Measurements from ENCODE around the gene KCNK5. TPM values are rescaled to one million over a fixed set of nuclear protein-coding genes. Genes with fewer than 3 reads are reported as not detected.

The KCNK5 gene
- polyA plus RNA-seq, 1 experiment, result not detected

GRCh38 chr6:39233333-39233732, 4.1 kb upstream of the KCNK5 start:
- Histone ChIP-seq H3K27me3 (ENCODE audit: control insufficient read depth, insufficient read depth, low read length) (peaks cover 13% of the 10 kb centered on the region), H3K4me3 (ENCODE audit: low read depth, low read length) (no peak overlapping the region), H3K9me3 (ENCODE audit: control insufficient read depth, insufficient read depth, low read length) (peaks cover 6% of the 10 kb centered on the region; the same call in 1 of the 2 replicates), H3K27ac (ENCODE audit: low read depth, low read length) (no peak overlapping the region)
- ChIA-PET CTCF (interaction anchor here (0.5 kb wide), 1 partner anchor 23 kb away, joined by 4 read pairs; no protein-coding TSS in a partner anchor), POLR2A (no interaction called here)
- no peak for DNase-seq (ENCODE audit: low read depth, low spot score)
- TF ChIP-seq, protein P1, sequence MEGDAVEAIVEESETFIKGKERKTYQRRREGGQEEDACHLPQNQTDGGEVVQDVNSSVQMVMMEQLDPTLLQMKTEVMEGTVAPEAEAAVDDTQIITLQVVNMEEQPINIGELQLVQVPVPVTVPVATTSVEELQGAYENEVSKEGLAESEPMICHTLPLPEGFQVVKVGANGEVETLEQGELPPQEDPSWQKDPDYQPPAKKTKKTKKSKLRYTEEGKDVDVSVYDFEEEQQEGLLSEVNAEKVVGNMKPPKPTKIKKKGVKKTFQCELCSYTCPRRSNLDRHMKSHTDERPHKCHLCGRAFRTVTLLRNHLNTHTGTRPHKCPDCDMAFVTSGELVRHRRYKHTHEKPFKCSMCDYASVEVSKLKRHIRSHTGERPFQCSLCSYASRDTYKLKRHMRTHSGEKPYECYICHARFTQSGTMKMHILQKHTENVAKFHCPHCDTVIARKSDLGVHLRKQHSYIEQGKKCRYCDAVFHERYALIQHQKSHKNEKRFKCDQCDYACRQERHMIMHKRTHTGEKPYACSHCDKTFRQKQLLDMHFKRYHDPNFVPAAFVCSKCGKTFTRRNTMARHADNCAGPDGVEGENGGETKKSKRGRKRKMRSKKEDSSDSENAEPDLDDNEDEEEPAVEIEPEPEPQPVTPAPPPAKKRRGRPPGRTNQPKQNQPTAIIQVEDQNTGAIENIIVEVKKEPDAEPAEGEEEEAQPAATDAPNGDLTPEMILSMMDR (IDR thresholded peaks at IDR 0.05; ENCODE audit: low read depth, low read length), result no peak

DNA sequence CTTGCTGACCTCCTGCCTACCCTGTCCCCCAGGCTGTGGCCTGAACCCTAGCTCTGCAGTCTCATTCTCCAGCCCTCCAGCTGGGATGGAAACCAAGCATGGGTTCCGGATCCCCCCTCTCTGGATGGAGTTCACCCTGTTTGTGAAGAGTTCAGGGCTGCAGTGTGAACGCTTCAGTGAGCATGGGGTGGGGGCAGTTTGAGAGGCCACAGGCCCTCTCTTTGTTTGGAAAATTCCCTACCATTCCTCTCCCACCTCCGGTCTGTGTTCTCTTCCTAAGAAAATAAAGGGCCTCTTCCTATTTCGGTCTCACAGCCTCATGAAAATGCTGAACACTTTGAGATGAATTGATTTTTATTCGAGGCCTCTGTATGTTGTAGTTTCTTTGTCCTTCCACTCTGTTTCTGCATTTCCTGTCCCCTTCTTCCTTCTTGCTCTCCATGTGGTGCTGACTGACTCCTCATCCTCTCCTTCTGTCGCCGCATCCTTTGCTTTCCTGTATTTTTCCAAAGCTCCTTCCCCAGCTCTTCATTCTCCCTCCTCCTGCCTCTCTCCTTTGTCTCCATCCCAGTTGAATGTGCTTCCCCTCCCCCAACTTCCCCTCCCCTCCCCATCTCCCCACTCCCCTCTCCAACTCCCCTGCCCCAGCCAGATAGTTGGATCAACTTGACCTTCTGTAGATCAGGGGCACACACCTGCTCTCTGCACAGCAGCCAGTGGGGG, 2.4 kb upstream of the KCNK5 start:
- ChIA-PET CTCF (no interaction called here), POLR2A (no interaction called here)
- Histone ChIP-seq H3K4me3 (ENCODE audit: low read depth, low read length) (no peak overlapping the region), H3K27me3 (ENCODE audit: control insufficient read depth, insufficient read depth, low read length) (peaks cover 25% of the 10 kb centered on the region), H3K9me3 (ENCODE audit: control insufficient read depth, insufficient read depth, low read length) (peaks cover 6% of the 10 kb centered on the region; the same call in 1 of the 2 replicates), H3K27ac (ENCODE audit: low read depth, low read length) (no peak overlapping the region)
- DNase-seq (ENCODE audit: low read depth, low spot score), result no peak
- TF ChIP-seq, protein P1 (IDR thresholded peaks at IDR 0.05; ENCODE audit: low read depth, low read length), result no peak

- TF ChIP-seq, protein P1 (IDR thresholded peaks at IDR 0.05; ENCODE audit: low read depth, low read length), result no peak
- H3K9me3 ChIP-seq (ENCODE audit: control insufficient read depth, insufficient read depth, low read length), result peaks cover 6% of the 10 kb centered on the region; the same call in 1 of the 2 replicates
- H3K4me3 ChIP-seq (ENCODE audit: low read depth, low read length), result no peak overlapping the region
- CTCF ChIA-PET, result no interaction called here
- no peak for DNase-seq (ENCODE audit: low read depth, low spot score)
- no peak overlapping the region for H3K27ac ChIP-seq (ENCODE audit: low read depth, low read length)
- POLR2A ChIA-PET, result no interaction called here
- H3K27me3 ChIP-seq (ENCODE audit: control insufficient read depth, insufficient read depth, low read length), result peaks cover 27% of the 10 kb centered on the region
These were observed 1.4 kb upstream of the KCNK5 start for GRCh38 chr6:39230654-39231035.

DNA sequence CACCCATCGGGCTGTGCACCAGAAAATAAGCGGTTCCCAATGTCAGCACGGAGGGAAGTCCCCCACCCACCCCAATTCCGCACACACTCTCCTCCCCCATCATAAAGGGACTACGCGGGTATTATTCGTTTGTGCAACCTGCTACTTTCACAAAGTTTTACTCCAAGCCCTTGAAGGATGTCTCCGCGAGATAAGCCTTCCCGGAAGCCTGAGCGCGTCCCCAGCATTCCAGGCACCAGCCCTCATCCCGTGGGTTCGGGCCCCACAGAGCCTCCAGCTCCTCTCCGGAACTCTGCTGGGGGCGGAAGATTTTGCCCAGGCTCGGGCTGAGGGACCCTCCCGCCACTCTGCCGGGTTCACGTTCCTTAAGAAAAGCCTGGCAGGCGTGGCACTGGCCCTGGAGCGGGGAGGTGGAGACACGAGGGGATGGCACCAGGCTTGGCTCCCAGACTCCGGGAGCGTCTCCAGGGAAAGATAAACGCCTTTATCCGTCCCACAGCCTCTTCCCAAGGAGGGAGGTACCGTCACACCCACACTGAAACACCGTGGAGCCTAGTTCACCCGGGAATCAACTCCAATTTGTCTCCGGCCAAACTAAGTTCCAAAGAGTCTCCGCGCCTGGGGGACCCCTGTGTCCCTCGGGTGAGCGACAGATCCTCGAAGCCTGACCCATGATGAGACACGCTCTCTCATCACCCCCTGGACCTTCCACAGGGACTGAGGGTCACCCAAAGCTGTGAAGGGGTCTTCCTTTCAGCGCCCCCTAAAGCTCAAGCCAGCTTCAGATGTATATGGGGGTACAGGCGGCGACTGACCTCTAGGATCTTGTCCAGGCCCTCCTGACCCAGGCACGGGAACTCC, 934 bp downstream of the KCNK5 start:
- no peak overlapping the region for H3K4me3 ChIP-seq (ENCODE audit: low read depth, low read length)
- TF ChIP-seq, protein P1 (IDR thresholded peaks at IDR 0.05; ENCODE audit: low read depth, low read length), result no peak
- peaks cover 27% of the 10 kb centered on the region for H3K27me3 ChIP-seq (ENCODE audit: control insufficient read depth, insufficient read depth, low read length)
- ChIA-PET CTCF (no interaction called here), POLR2A (no interaction called here)
- peaks cover 6% of the 10 kb centered on the region; the same call in 1 of the 2 replicates for H3K9me3 ChIP-seq (ENCODE audit: control insufficient read depth, insufficient read depth, low read length)
- no peak for DNase-seq (ENCODE audit: low read depth, low spot score)
- H3K27ac ChIP-seq (ENCODE audit: low read depth, low read length), result no peak overlapping the region

GRCh38 chr6:39227476-39227875, 1.8 kb downstream of the KCNK5 start:
- Histone ChIP-seq H3K9me3 (ENCODE audit: control insufficient read depth, insufficient read depth, low read length) (peaks cover 6% of the 10 kb centered on the region; the same call in 1 of the 2 replicates), H3K27ac (ENCODE audit: low read depth, low read length) (no peak overlapping the region), H3K4me3 (ENCODE audit: low read depth, low read length) (no peak overlapping the region), H3K27me3 (ENCODE audit: control insufficient read depth, insufficient read depth, low read length) (peaks cover 27% of the 10 kb centered on the region)
- TF ChIP-seq, protein P1 (IDR thresholded peaks at IDR 0.05; ENCODE audit: low read depth, low read length), result no peak
- CTCF ChIA-PET, result no interaction called here
- DNase-seq (ENCODE audit: low read depth, low spot score), result no peak
- POLR2A ChIA-PET, result no interaction called here

Measured in AG04450 (cell line).